HG03103 (cell line): Measurements from ENCODE around the gene FHIP1B.

Source experiments
- ATAC-seq: cut with Tn5 transposase; IDR thresholded peaks from one replicate; pipeline ENCODE4 v1.9.1; 2021; ENCODE audit warnings: low read depth; ENCODE audit not compliant: unreplicated experiment

The FHIP1B gene

GRCh38 chr11:6240781-6241180 is 6.3 kb upstream of the FHIP1B start:
- ATAC-seq = no peak

GRCh38 chr11:6240139-6240538 is 5.7 kb upstream of the FHIP1B start:
- ATAC-seq = no peak

GRCh38 chr11:6238902-6239301 is 4.5 kb upstream of the FHIP1B start, which contains the start of gene CNGA4:
TSS of gene CNGA4 (plus strand) at chr11:6239089. CDS start at chr11:6239207, 118 bp downstream.
- no peak for ATAC-seq

GRCh38 chr11:6237761-6238302 is 3.4 kb upstream of the FHIP1B start:
- no peak for ATAC-seq

- ATAC-seq = no peak
Observed at GRCh38 chr11:6237266-6237665, 2.8 kb upstream of the FHIP1B start.

- no peak for ATAC-seq
Observed at GRCh38 chr11:6233984-6234386, 451 bp downstream of the FHIP1B start.

GRCh38 chr11:6232899-6233298 is 1.5 kb downstream of the FHIP1B start:
- no peak for ATAC-seq

GRCh38 chr11:6229911-6230310 is 4.5 kb downstream of the FHIP1B start:
- no peak for ATAC-seq

GRCh38 chr11:6228520-6228919 is 5.9 kb downstream of the FHIP1B start:
- ATAC-seq = no peak

GRCh38 chr11:6225896-6226295 is 8.5 kb downstream of the FHIP1B start:
- no peak for ATAC-seq

- no peak for ATAC-seq
Observed at GRCh38 chr11:6225024-6225423, 9.4 kb downstream of the FHIP1B start.

- ATAC-seq = no peak
Observed at GRCh38 chr11:6224421-6224820, 10.0 kb downstream of the FHIP1B start.

- ATAC-seq = no peak
Observed at GRCh38 chr11:6223854-6224253, 10.6 kb downstream of the FHIP1B start.

- ATAC-seq = no peak
Observed at GRCh38 chr11:6219359-6219758, 15.1 kb downstream of the FHIP1B start.

GRCh38 chr11:6217722-6218121 is 16.7 kb downstream of the FHIP1B start:
- ATAC-seq = no peak

- no peak for ATAC-seq
Observed at GRCh38 chr11:6216501-6216900, 17.9 kb downstream of the FHIP1B start.

- ATAC-seq = no peak
Observed at GRCh38 chr11:6214530-6214929, 19.9 kb downstream of the FHIP1B start.

- ATAC-seq = no peak
Observed at GRCh38 chr11:6210274-6210955, 24.0 kb downstream of the FHIP1B start.

- ATAC-seq = no peak
Observed at GRCh38 chr11:6209801-6210200, 24.6 kb downstream of the FHIP1B start.

- no peak for ATAC-seq
Observed at GRCh38 chr11:6206456-6207180, 27.8 kb downstream of the FHIP1B start.

- no peak for ATAC-seq
Observed at GRCh38 chr11:6205366-6205765, 29.1 kb downstream of the FHIP1B start, which contains the start of gene C11orf42. TSS of gene C11orf42 (plus strand) at chr11:6205557. CDS start at chr11:6205616, 59 bp downstream.

- ATAC-seq = no peak
Observed at GRCh38 chr11:6204706-6205105, 29.7 kb downstream of the FHIP1B start.
